ENCODE data around the gene NPTX1.

The NPTX1 gene

GRCh38 chr17:80463784-80464400, 12.5 kb downstream of the NPTX1 start:
- no peak for DNase-seq (ENCODE audit: low read depth)
- no peak overlapping the region for H3K4me3 ChIP-seq (ENCODE audit: low read depth, low read length)
- TF ChIP-seq MYC (IDR thresholded peaks at IDR 0.05; ENCODE audit: low read depth, low read length) (no peak), POLR2A (IDR thresholded peaks at IDR 0.05; ENCODE audit: extremely low read depth, insufficient read length) (no peak)
- TF ChIP-seq, protein P1, sequence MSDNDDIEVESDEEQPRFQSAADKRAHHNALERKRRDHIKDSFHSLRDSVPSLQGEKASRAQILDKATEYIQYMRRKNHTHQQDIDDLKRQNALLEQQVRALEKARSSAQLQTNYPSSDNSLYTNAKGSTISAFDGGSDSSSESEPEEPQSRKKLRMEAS (IDR thresholded peaks at IDR 0.05; ENCODE audit: low read depth, low read length): no peak
- TF ChIP-seq, protein P2, sequence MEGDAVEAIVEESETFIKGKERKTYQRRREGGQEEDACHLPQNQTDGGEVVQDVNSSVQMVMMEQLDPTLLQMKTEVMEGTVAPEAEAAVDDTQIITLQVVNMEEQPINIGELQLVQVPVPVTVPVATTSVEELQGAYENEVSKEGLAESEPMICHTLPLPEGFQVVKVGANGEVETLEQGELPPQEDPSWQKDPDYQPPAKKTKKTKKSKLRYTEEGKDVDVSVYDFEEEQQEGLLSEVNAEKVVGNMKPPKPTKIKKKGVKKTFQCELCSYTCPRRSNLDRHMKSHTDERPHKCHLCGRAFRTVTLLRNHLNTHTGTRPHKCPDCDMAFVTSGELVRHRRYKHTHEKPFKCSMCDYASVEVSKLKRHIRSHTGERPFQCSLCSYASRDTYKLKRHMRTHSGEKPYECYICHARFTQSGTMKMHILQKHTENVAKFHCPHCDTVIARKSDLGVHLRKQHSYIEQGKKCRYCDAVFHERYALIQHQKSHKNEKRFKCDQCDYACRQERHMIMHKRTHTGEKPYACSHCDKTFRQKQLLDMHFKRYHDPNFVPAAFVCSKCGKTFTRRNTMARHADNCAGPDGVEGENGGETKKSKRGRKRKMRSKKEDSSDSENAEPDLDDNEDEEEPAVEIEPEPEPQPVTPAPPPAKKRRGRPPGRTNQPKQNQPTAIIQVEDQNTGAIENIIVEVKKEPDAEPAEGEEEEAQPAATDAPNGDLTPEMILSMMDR (IDR thresholded peaks at IDR 0.05; ENCODE audit: low read depth, low read length): no peak

DNA sequence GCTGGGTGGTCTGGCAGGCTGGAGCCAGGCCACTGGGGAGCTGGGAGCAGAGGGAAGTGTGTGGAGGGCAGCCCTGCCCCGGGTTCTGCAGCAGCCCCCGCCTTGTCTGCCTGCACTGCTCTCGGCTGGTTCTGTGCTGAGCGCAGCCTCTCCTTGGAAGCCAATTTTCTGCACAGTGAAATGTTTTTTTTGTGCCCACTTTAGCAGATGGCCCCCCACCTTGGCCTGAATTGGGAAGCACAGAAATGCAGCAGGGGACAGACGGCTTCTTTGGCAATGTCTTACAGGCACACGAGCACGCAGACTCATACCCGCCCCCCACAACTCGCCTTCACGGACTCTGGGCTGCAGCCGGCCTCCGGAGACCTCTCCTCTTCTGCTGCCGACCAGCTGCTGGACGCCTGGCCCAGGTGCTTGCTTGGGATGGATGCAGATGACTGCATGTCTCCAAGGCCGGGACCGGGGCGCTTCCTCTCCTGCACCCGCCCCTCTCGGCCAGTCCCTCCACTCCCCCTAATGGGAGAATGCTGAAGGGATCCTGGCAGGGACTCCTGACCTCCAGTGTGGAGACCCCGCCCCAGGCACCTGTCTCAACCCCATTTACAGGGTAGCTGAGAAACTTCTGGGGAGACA, 14.8 kb downstream of the NPTX1 start:
- DNase-seq (ENCODE audit: low read depth): no peak
- no peak overlapping the region for H3K4me3 ChIP-seq (ENCODE audit: low read depth, low read length)
- TF ChIP-seq, protein P2 (IDR thresholded peaks at IDR 0.05; ENCODE audit: low read depth, low read length): no peak
- no peak for TF ChIP-seq MYC (IDR thresholded peaks at IDR 0.05; ENCODE audit: low read depth, low read length)
- no peak for TF ChIP-seq POLR2A (IDR thresholded peaks at IDR 0.05; ENCODE audit: extremely low read depth, insufficient read length)
- TF ChIP-seq, protein P1 (IDR thresholded peaks at IDR 0.05; ENCODE audit: low read depth, low read length): no peak

- DNase-seq (ENCODE audit: low read depth): no peak
- TF ChIP-seq, protein P1 (IDR thresholded peaks at IDR 0.05; ENCODE audit: low read depth, low read length): no peak
- TF ChIP-seq, protein P2 (IDR thresholded peaks at IDR 0.05; ENCODE audit: low read depth, low read length): no peak
- TF ChIP-seq POLR2A (IDR thresholded peaks at IDR 0.05; ENCODE audit: extremely low read depth, insufficient read length) (no peak), MYC (IDR thresholded peaks at IDR 0.05; ENCODE audit: low read depth, low read length) (no peak)
- no peak overlapping the region for H3K4me3 ChIP-seq (ENCODE audit: low read depth, low read length)
Measured at GRCh38 chr17:80460429-80460834, 16.0 kb downstream of the NPTX1 start.

GRCh38 chr17:80459234-80459633, 17.2 kb downstream of the NPTX1 start:
- H3K4me3 ChIP-seq (ENCODE audit: low read depth, low read length): no peak overlapping the region
- TF ChIP-seq POLR2A (IDR thresholded peaks at IDR 0.05; ENCODE audit: extremely low read depth, insufficient read length) (no peak), MYC (IDR thresholded peaks at IDR 0.05; ENCODE audit: low read depth, low read length) (no peak)
- TF ChIP-seq, protein P1 (IDR thresholded peaks at IDR 0.05; ENCODE audit: low read depth, low read length): no peak
- TF ChIP-seq, protein P2 (IDR thresholded peaks at IDR 0.05; ENCODE audit: low read depth, low read length): no peak
- no peak for DNase-seq (ENCODE audit: low read depth)

DNA sequence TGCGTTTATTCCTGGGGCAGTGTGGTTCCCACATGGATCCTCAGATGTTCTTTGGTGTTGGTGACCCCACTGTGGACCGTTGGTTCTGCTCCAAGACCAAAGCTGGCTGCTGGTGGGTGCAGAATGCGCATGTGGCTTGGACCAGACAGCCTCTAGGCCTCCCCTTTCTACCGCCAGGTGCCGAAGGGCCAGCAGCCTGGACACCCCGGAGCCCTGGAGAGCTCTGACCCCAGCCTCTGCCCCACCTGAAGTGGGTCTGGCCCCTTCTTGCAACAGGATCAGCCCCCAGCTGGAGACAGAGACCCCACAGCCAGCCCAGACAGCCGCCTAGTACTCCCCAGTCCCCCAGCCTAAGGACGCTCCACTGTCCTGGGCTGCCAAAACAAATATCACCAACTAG, 18.4 kb downstream of the NPTX1 start:
- no peak for DNase-seq (ENCODE audit: low read depth)
- TF ChIP-seq, protein P2 (IDR thresholded peaks at IDR 0.05; ENCODE audit: low read depth, low read length): no peak
- TF ChIP-seq MYC (IDR thresholded peaks at IDR 0.05; ENCODE audit: low read depth, low read length) (no peak), POLR2A (IDR thresholded peaks at IDR 0.05; ENCODE audit: extremely low read depth, insufficient read length) (no peak)
- TF ChIP-seq, protein P1 (IDR thresholded peaks at IDR 0.05; ENCODE audit: low read depth, low read length): no peak

More for the DNA sequence above, 18.4 kb downstream of the NPTX1 start:
- no peak overlapping the region for H3K4me3 ChIP-seq (ENCODE audit: low read depth, low read length)
